HG02885 (cell line): ENCODE results near the gene IREB2.

Source experiments
- ATAC-seq: cut with Tn5 transposase; IDR thresholded peaks from one replicate; pipeline ENCODE4 v1.9.1; 2021; ENCODE audit warnings: mild to moderate bottlenecking; ENCODE audit not compliant: unreplicated experiment, poor library complexity

The IREB2 gene

DNA sequence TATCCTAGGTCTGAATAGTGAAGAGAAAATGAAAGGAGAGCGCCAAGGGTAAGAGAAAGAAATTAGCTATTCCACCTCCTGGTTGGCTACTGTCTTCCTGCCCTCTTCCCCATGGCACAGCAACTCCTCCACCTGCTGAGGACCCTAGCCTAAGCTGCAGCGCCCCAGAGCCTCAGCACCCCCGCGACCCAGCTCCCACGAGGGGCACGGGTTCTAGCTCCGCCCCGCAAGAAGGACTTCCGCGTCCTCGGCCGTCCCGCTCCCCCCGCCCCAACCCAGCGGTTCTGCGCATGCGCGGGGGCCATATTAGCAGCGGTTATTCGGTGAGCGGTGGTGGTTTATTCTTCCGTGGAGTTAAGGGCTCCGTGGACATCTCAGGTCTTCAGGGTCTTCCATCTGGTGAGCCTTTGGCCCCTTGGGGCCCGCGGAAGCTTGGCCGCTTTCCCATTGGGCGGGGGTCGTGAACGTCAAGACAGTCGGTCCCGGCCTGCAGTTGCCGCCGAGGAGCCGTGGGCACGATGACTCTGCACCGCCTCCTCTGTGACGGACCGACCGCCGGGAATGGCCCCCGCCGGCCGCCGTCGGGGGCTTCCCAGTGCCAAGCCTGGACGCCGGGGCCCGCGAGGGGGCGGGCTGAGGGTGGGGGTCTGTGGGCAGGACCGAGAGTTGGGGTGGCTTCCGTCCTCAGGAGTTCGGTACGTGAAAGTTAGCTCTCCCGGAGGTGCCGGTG lies 102.3 kb downstream of the IREB2 start, which contains the start of gene PSMA4:
Gene PSMA4, plus strand, starts transcription at position 304 of the 730 bp plus-strand sequence. CDS start 1,484 bp downstream, outside the sequence.
- peak; percentile 81 for ATAC-seq

- ATAC-seq, result no peak
Observed at GRCh38 chr15:78540871-78541743, 103.1 kb downstream of the IREB2 start.

- ATAC-seq, result no peak
Observed at GRCh38 chr15:78541744-78542034, 103.7 kb downstream of the IREB2 start.

GRCh38 chr15:78542647-78543046 lies 104.6 kb downstream of the IREB2 start:
- no peak for ATAC-seq

DNA sequence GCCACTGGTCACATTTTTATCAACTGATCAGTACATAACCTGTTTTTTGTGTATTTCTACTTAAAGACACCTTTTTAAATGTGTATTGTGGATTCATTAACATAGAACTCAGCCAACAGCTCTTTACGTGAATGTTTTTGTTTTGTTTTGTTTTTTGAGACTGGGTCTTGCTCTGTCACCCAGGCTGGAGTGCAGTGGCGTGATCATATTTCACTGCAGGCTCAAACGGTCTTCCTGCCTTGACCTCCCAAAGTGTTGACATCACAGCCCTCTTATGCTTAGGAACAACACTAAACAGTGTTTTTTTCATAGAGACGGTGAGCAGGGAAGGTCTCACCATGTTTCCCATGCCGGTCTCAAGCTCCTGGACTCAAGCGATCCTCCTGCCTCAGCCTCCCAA lies 112.2 kb downstream of the IREB2 start:
- ATAC-seq, result no peak

- no peak for ATAC-seq
Observed at GRCh38 chr15:78550815-78551214, 112.8 kb downstream of the IREB2 start.
